ENCODE results near the gene ALOX5. TPM values are rescaled to one million over a fixed set of nuclear protein-coding genes. Genes with fewer than 3 reads are reported as not detected.

Gene ALOX5
- polyA plus RNA-seq, 1 of the 3 experiments (the other 2 are of a cell fraction), result not detected

DNA sequence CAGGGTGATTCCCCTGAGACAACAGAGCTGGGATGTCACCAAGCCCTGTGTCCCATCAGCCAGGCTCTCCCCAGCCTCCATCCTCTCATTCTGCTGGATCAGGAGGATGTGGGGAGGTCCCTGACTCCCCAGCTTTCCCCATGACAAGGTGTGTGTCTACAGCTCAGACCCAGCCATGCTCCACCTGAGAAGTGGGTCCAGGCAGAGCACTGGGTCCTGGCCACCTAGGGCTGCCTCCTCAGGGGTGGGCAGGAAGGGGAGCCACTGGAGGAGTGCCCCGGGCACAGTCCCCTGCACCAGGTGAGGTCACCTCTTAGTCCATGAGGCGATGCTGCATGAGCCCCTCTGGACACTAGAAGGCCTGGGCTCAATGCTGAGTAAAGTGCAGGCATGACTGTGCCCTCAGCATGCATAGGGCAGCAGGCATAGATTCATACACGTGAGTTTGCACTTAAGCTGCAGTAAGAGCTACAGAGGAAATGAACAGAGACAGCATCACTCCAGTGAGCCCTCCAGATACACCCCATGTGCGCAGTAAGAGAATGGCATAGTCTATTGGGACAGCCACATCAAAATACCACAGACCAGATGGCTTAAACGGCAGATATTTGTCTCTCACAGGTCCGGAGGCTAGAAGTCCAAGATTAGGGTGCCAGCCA is 48.3 kb downstream of the ALOX5 start:
- Histone ChIP-seq H3K27me3 (ENCODE audit: insufficient read depth) (peaks cover 4% of the 10 kb centered on the region; the same call in 1 of the 2 replicates), H3F3A (replicated peaks; ENCODE audit: insufficient read depth) (no peaks in the 10 kb centered on the region), H3K9ac (no peak overlapping the region), H3K4me3 (ENCODE audit: low read depth in 2 of 2, low read length in 1 of 2) (no peak overlapping the region), H3K27ac (ENCODE audit: low read depth in 2 of 2, low read length in 1 of 2) (no peak overlapping the region), H3K79me2 (ENCODE audit: insufficient read depth) (no peaks in the 10 kb centered on the region), H3K4me1 (ENCODE audit: control insufficient read depth in 1 of 2, insufficient read depth in 2 of 2, low read depth in 1 of 2, low read length in 1 of 2) (peaks cover 0 to 12% of the 10 kb centered on the region in 2 experiments; a peak in 1 of 4 replicates), H3K9me2 (no peaks in the 10 kb centered on the region), H3K36me3 (replicated peaks in 1 of 2; ENCODE audit: control insufficient read depth in 1 of 2, insufficient read depth in 2 of 2, low read length in 1 of 2) (no peaks in the 10 kb centered on the region), H3K4me2 (no peak overlapping the region), H3K9me3 (no peaks in the 10 kb centered on the region), H4K20me1 (ENCODE audit: insufficient read depth) (no peaks in the 10 kb centered on the region), H2AFZ (ENCODE audit: low read depth) (no peak overlapping the region)
- POLR2A ChIA-PET, result no interaction called here
- TF ChIP-seq ZBTB33 (IDR thresholded peaks at IDR 0.05; ENCODE audit: borderline replicate concordance, low read depth) (no peak), RAD21 (IDR thresholded peaks at IDR 0.05; ENCODE audit: low read length) (no peak), POLR2AphosphoS5 (IDR thresholded peaks at IDR 0.05; ENCODE audit: low read depth, low read length) (no peak), IRF3 (IDR thresholded peaks at IDR 0.05; ENCODE audit: low read depth, low read length) (no peak)
- TF ChIP-seq, protein P1, sequence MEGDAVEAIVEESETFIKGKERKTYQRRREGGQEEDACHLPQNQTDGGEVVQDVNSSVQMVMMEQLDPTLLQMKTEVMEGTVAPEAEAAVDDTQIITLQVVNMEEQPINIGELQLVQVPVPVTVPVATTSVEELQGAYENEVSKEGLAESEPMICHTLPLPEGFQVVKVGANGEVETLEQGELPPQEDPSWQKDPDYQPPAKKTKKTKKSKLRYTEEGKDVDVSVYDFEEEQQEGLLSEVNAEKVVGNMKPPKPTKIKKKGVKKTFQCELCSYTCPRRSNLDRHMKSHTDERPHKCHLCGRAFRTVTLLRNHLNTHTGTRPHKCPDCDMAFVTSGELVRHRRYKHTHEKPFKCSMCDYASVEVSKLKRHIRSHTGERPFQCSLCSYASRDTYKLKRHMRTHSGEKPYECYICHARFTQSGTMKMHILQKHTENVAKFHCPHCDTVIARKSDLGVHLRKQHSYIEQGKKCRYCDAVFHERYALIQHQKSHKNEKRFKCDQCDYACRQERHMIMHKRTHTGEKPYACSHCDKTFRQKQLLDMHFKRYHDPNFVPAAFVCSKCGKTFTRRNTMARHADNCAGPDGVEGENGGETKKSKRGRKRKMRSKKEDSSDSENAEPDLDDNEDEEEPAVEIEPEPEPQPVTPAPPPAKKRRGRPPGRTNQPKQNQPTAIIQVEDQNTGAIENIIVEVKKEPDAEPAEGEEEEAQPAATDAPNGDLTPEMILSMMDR (IDR thresholded peaks at IDR 0.05), result no peak
- WGBS (ENCODE audit: low lambda C conversion rate), result 43% methylated on average over 3 of the region's 6 CpGs
- CTCF ChIA-PET, result no interaction called here
- no peak for DNase-seq

DNA sequence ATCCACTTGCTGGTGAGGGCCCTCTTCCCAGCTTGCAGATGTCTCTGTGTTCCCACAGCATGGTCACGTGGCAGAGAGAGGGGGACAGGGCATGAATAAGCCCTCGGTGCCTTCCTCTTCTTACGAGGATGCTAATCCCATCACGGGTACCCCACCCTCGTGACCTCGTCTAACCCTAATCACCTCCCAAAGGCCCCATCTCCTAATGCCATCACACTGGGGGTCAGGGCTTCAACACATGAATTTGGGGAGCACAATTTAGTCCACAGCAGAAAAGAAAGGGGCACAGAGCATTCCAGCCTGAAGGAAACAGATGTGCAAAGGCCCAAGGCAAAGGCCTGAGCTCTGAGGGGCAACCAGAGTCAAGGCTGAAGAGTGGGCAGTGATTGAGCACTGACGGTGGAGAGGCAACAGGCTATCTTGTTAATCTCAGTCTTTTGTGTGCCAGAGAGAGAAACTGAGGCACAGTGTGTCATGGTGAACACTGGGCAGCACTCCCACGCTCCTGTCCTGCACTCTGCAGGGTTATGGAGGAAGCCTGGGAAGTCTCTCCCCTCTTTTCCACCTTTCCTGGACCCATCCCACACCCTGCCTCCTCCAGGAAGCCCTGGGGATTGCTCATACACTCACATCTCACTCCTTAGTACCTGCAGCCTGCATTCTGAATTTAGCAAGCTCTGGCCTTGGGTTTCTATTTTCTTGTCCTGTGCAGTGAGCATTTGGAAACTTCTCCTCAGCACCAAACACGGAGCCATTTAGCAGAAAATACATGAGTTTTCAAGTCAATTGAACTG is 49.0 kb downstream of the ALOX5 start:
- CTCF ChIA-PET, result no interaction called here
- POLR2A ChIA-PET, result no interaction called here
- H3K36me3 ChIP-seq (replicated peaks in 1 of 2; ENCODE audit: control insufficient read depth in 1 of 2, insufficient read depth in 2 of 2, low read length in 1 of 2), result no peaks in the 10 kb centered on the region
- TF ChIP-seq FOSL2 (IDR thresholded peaks at IDR 0.05; ENCODE audit: borderline replicate concordance, low read depth) (no peak), RCOR1 (IDR thresholded peaks at IDR 0.05; ENCODE audit: low read length) (no peak), EP300 (IDR thresholded peaks at IDR 0.05; ENCODE audit: borderline replicate concordance in 1 of 2, low read depth in 1 of 2, low read length in 1 of 2) (no peak), RFX5 (IDR thresholded peaks at IDR 0.05; ENCODE audit: low read length) (no peak), RXRA (IDR thresholded peaks at IDR 0.05; ENCODE audit: borderline replicate concordance, low read depth) (no peak), TCF12 (IDR thresholded peaks at IDR 0.05) (no peak), SMC3 (IDR thresholded peaks at IDR 0.05; ENCODE audit: low read depth, low read length) (no peak), FOXJ3 (CRISPR knock-in tag; IDR thresholded peaks at IDR 0.05) (no peak), NRF1 (IDR thresholded peaks at IDR 0.05; ENCODE audit: low read depth, low read length) (no peak), TAF1 (IDR thresholded peaks at IDR 0.05; ENCODE audit: borderline replicate concordance, low read depth, low read length) (no peak)
- TF ChIP-seq, protein P2, sequence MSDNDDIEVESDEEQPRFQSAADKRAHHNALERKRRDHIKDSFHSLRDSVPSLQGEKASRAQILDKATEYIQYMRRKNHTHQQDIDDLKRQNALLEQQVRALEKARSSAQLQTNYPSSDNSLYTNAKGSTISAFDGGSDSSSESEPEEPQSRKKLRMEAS (IDR thresholded peaks at IDR 0.05; ENCODE audit: low read depth), result no peak
- TF ChIP-seq, protein P3, sequence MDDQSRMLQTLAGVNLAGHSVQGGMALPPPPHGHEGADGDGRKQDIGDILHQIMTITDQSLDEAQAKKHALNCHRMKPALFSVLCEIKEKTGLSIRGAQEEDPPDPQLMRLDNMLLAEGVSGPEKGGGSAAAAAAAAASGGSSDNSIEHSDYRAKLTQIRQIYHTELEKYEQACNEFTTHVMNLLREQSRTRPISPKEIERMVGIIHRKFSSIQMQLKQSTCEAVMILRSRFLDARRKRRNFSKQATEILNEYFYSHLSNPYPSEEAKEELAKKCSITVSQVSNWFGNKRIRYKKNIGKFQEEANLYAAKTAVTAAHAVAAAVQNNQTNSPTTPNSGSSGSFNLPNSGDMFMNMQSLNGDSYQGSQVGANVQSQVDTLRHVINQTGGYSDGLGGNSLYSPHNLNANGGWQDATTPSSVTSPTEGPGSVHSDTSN (IDR thresholded peaks at IDR 0.05), result no peak
- TF ChIP-seq, protein P1 (IDR thresholded peaks at IDR 0.05), result no peak

More for the DNA sequence above, 49.0 kb downstream of the ALOX5 start:
- whole genome bisulfite sequencing (ENCODE audit: low lambda C conversion rate), result 60% methylated on average over 9 of the region's 9 CpGs
- H3K27me3 ChIP-seq (ENCODE audit: insufficient read depth), result peaks cover 8% of the 10 kb centered on the region
- H2AFZ ChIP-seq (ENCODE audit: low read depth), result no peak overlapping the region
- H3K9me2 ChIP-seq, result no peaks in the 10 kb centered on the region
- no peak overlapping the region for H3K4me3 ChIP-seq (ENCODE audit: low read depth in 2 of 2, low read length in 1 of 2)
- no peak overlapping the region for H3K27ac ChIP-seq (ENCODE audit: low read depth in 2 of 2, low read length in 1 of 2)
- peaks cover 0 to 12% of the 10 kb centered on the region in 2 experiments; a peak in 1 of 4 replicates for H3K4me1 ChIP-seq (ENCODE audit: control insufficient read depth in 1 of 2, insufficient read depth in 2 of 2, low read depth in 1 of 2, low read length in 1 of 2)
- H3F3A ChIP-seq (replicated peaks; ENCODE audit: insufficient read depth), result no peaks in the 10 kb centered on the region
- no peak for DNase-seq
- H4K20me1 ChIP-seq (ENCODE audit: insufficient read depth), result no peaks in the 10 kb centered on the region
- H3K9ac ChIP-seq, result no peak overlapping the region
- no peaks in the 10 kb centered on the region for H3K9me3 ChIP-seq
- no peak overlapping the region for H3K4me2 ChIP-seq
- no peaks in the 10 kb centered on the region for H3K79me2 ChIP-seq (ENCODE audit: insufficient read depth)

Measured in SK-N-SH (cell line).